ENCODE measurements around the gene SLC6A6. TPM values are rescaled to one million over a fixed set of nuclear protein-coding genes. Genes with fewer than 3 reads are reported as not detected.

Gene SLC6A6
- total and polyA plus RNA-seq, 10 of the 15 experiments (the other 5 are each of a cell fraction or from before 2014, with no cell fraction given): 5.6 to 47.0 (median 20.2) TPM

- H3K36me3 ChIP-seq (ENCODE audit: control insufficient read depth in 2 of 2, insufficient read depth in 2 of 2, low read length in 1 of 2): no peaks in the 10 kb centered on the region
- H3K27ac ChIP-seq (ENCODE audit: control insufficient read depth, insufficient read depth): no peak overlapping the region
- no peaks in the 10 kb centered on the region; a peak in 1 of 4 replicates for H3K27me3 ChIP-seq (replicated peaks in 1 of 2; ENCODE audit: control insufficient read depth in 2 of 2, insufficient read depth in 2 of 2, low read length in 1 of 2)
- H4K20me1 ChIP-seq (ENCODE audit: control insufficient read depth, insufficient read depth): no peaks in the 10 kb centered on the region
- H2AFZ ChIP-seq (ENCODE audit: control insufficient read depth, low read depth, low read length): no peak overlapping the region
- ChIA-PET CTCF (interaction anchor here (0.6 to 4.3 kb wide), 5 partner anchors 133 to 1260 kb away, joined by 3 to 23 read pairs (median 3); no protein-coding TSS in a partner anchor), SMC1A (ENCODE audit: uncharacterized antibody, unreplicated experiment) (interaction anchor here (0.6 kb wide), 1 partner anchor 401 kb away, joined by 3 read pairs; no protein-coding TSS in a partner anchor), RAD21 (ENCODE audit: unreplicated experiment) (interaction anchor here (0.6 to 1.5 kb wide), 2 partner anchors 250 to 281 kb away, joined by 3 read pairs; no protein-coding TSS in a partner anchor), POLR2A (interaction anchor here (0.5 kb wide), 1 partner anchor 980 kb away, joined by 4 read pairs; no protein-coding TSS in a partner anchor)
- WGBS (ENCODE audit: insufficient coverage, insufficient replicate concordance, low lambda C conversion rate, missing lambda C conversion rate): 42% methylated on average over 12 of the region's 12 CpGs
- no TSS peak for BruUV-seq (replicated peaks)
- intact Hi-C loops (cut with micrococcal nuclease; ENCODE audit: unreplicated experiment) (no loop called here), in situ Hi-C loops (cut with MboI) (no loop called here)
- FAIRE-seq (no peak), DNase-seq (ENCODE audit: low read depth, low spot score) (no peak), ATAC-seq (no peak)
- H3K4me2 ChIP-seq (ENCODE audit: control insufficient read depth, insufficient read depth): no peak overlapping the region
- no peak for TF ChIP-seq CHD1 (IDR thresholded peaks at IDR 0.05; ENCODE audit: low read depth, low read length)
- no peak for TF ChIP-seq NR2C2 (IDR thresholded peaks at IDR 0.05; ENCODE audit: borderline replicate concordance, control insufficient read depth, insufficient read length, low read depth)
- no peak for TF ChIP-seq POLR2AphosphoS2 (IDR thresholded peaks at IDR 0.05; ENCODE audit: low read depth, low read length)
- no peak for TF ChIP-seq SIN3A (IDR thresholded peaks at IDR 0.05; ENCODE audit: low read depth, low read length)
- no peaks in the 10 kb centered on the region for H3K79me2 ChIP-seq (ENCODE audit: control insufficient read depth, insufficient read depth, low read length)
- H3K4me1 ChIP-seq (ENCODE audit: control insufficient read depth, insufficient read depth, low read length): no peaks in the 10 kb centered on the region
- no peaks in the 10 kb centered on the region for H3K9me3 ChIP-seq (replicated peaks; ENCODE audit: control insufficient read depth, insufficient read depth, low read length)
- H3K9ac ChIP-seq (ENCODE audit: control insufficient read depth, insufficient read depth, low read length): no peak overlapping the region
- no peak overlapping the region for H3K4me3 ChIP-seq
Observed at GRCh38 chr3:14511623-14512280, 109.3 kb downstream of the SLC6A6 start.

GRCh38 chr3:14512281-14512941 lies 110.0 kb downstream of the SLC6A6 start:
- H2AFZ ChIP-seq (ENCODE audit: control insufficient read depth, low read depth, low read length): no peak overlapping the region
- in situ Hi-C loops (cut with MboI): no loop called here
- intact Hi-C loops (cut with micrococcal nuclease; ENCODE audit: unreplicated experiment): no loop called here
- H3K4me2 ChIP-seq (ENCODE audit: control insufficient read depth, insufficient read depth): no peak overlapping the region
- ChIA-PET SMC1A (ENCODE audit: uncharacterized antibody, unreplicated experiment) (interaction anchor here (0.9 kb wide), 1 partner anchor 269 kb away, joined by 3 read pairs; no protein-coding TSS in a partner anchor), POLR2A (interaction anchor here (0.5 to 0.6 kb wide), 2 partner anchors 344 to 981 kb away, joined by 3 to 4 read pairs; no protein-coding TSS in a partner anchor), RAD21 (ENCODE audit: unreplicated experiment) (no interaction called here), CTCF (interaction anchor here (0.6 to 1.3 kb wide), 2 partner anchors 133 to 224 kb away, joined by 3 to 4 read pairs; no protein-coding TSS in a partner anchor)
- ATAC-seq (no peak), DNase-seq (ENCODE audit: low read depth, low spot score) (no peak), FAIRE-seq (no peak)
- H3K79me2 ChIP-seq (ENCODE audit: control insufficient read depth, insufficient read depth, low read length): no peaks in the 10 kb centered on the region
- no peaks in the 10 kb centered on the region for H3K4me1 ChIP-seq (ENCODE audit: control insufficient read depth, insufficient read depth, low read length)
- H3K27ac ChIP-seq (ENCODE audit: control insufficient read depth, insufficient read depth): no peak overlapping the region
- no peak overlapping the region for H3K4me3 ChIP-seq
- TF ChIP-seq EP300 (IDR thresholded peaks at IDR 0.05; ENCODE audit: borderline replicate concordance in 1 of 2, control insufficient read depth in 1 of 2, low read depth in 2 of 2, low read length in 2 of 2): no peak
- TF ChIP-seq MTA3 (IDR thresholded peaks at IDR 0.05; ENCODE audit: borderline replicate concordance, low read length): no peak
- no peak for TF ChIP-seq ETV6 (conservative IDR thresholded peaks at IDR 0.05 in 1 of 2, IDR thresholded peaks at IDR 0.05 in 1 of 2; ENCODE audit: borderline replicate concordance in 1 of 2, low read depth in 1 of 2)
- no peak for TF ChIP-seq CHD4 (IDR thresholded peaks at IDR 0.05)
- no peak for TF ChIP-seq RCOR1 (conservative IDR thresholded peaks at IDR 0.05; ENCODE audit: low read depth, low read length)
- no peaks in the 10 kb centered on the region for H3K9me3 ChIP-seq (replicated peaks; ENCODE audit: control insufficient read depth, insufficient read depth, low read length)
- no peaks in the 10 kb centered on the region for H4K20me1 ChIP-seq (ENCODE audit: control insufficient read depth, insufficient read depth)
- 20% methylated on average over 19 of the region's 19 CpGs for WGBS (ENCODE audit: insufficient coverage, insufficient replicate concordance, low lambda C conversion rate, missing lambda C conversion rate)
- H3K9ac ChIP-seq (ENCODE audit: control insufficient read depth, insufficient read depth, low read length): no peak overlapping the region
- no TSS peak for BruUV-seq (replicated peaks)
- no peaks in the 10 kb centered on the region for H3K36me3 ChIP-seq (ENCODE audit: control insufficient read depth in 2 of 2, insufficient read depth in 2 of 2, low read length in 1 of 2)
- H3K27me3 ChIP-seq (replicated peaks in 1 of 2; ENCODE audit: control insufficient read depth in 2 of 2, insufficient read depth in 2 of 2, low read length in 1 of 2): no peaks in the 10 kb centered on the region; a peak in 1 of 4 replicates

Measured in GM12878 (cell line).